Measurements from ENCODE around the gene HP1BP3. TPM values are rescaled to one million over a fixed set of nuclear protein-coding genes. Genes with fewer than 3 reads are reported as not detected.
"Not testable (repeated sequence)": the region's sequence is repeated elsewhere in the genome, so short reads cannot be mapped to it uniquely, and the experiment has no call there.

Gene HP1BP3
- total RNA-seq, 1 experiment from 2014 or later = 175 TPM

GRCh38 chr1:20723537-20724363, 63.4 kb downstream of the HP1BP3 start:
- no peaks in the 10 kb centered on the region for H4K20me1 ChIP-seq (ENCODE audit: insufficient read depth, low read depth, low read length)
- no peak overlapping the region for H3K4me2 ChIP-seq (ENCODE audit: low read depth, low read length, poor library complexity, severe bottlenecking)
- no peak overlapping the region for H2AFZ ChIP-seq (ENCODE audit: low read length)
- no peaks in the 10 kb centered on the region for H3K4me1 ChIP-seq (ENCODE audit: low read length)
- H3K27ac ChIP-seq (ENCODE audit: low read length) = no peak overlapping the region
- no peaks in the 10 kb centered on the region for H3K9me2 ChIP-seq (replicated peaks; ENCODE audit: insufficient read depth, low read length)
- H3K4me3 ChIP-seq (ENCODE audit: low read length) = no peak overlapping the region
- H3K9ac ChIP-seq (ENCODE audit: low read length) = no peak overlapping the region
- H3K9me3 ChIP-seq (ENCODE audit: low read length) = no peaks in the 10 kb centered on the region
- no peaks in the 10 kb centered on the region for H3K36me3 ChIP-seq (ENCODE audit: insufficient read depth, low read length)
- no peak for DNase-seq
- no peaks in the 10 kb centered on the region for H3K27me3 ChIP-seq (ENCODE audit: low read length)
- H3K79me2 ChIP-seq (ENCODE audit: low read length) = no peaks in the 10 kb centered on the region

GRCh38 chr1:20723159-20723536, 64.0 kb downstream of the HP1BP3 start:
- Histone ChIP-seq H3K79me2 (ENCODE audit: low read length) (no peaks in the 10 kb centered on the region), H4K20me1 (ENCODE audit: insufficient read depth, low read depth, low read length) (no peaks in the 10 kb centered on the region), H3K9me2 (replicated peaks; ENCODE audit: insufficient read depth, low read length) (no peaks in the 10 kb centered on the region), H3K4me1 (ENCODE audit: low read length) (peaks cover under 1% of the 10 kb centered on the region), H3K9ac (ENCODE audit: low read length) (no peak overlapping the region), H3K27ac (ENCODE audit: low read length) (no peak overlapping the region), H3K36me3 (ENCODE audit: insufficient read depth, low read length) (no peaks in the 10 kb centered on the region), H3K27me3 (ENCODE audit: low read length) (no peaks in the 10 kb centered on the region), H2AFZ (ENCODE audit: low read length) (no peak overlapping the region), H3K4me3 (ENCODE audit: low read length) (no peak overlapping the region), H3K4me2 (ENCODE audit: low read depth, low read length, poor library complexity, severe bottlenecking) (no peak overlapping the region), H3K9me3 (ENCODE audit: low read length) (no peaks in the 10 kb centered on the region)
- DNase-seq = no peak

GRCh38 chr1:20721117-20722061, 65.7 kb downstream of the HP1BP3 start:
- H3K79me2 ChIP-seq (ENCODE audit: low read length) = no peaks in the 10 kb centered on the region
- H3K4me1 ChIP-seq (ENCODE audit: low read length) = peaks cover 3% of the 10 kb centered on the region
- H3K27ac ChIP-seq (ENCODE audit: low read length) = no peak overlapping the region
- H4K20me1 ChIP-seq (ENCODE audit: insufficient read depth, low read depth, low read length) = no peaks in the 10 kb centered on the region
- H3K4me3 ChIP-seq (ENCODE audit: low read length) = no peak overlapping the region
- H3K27me3 ChIP-seq (ENCODE audit: low read length) = no peaks in the 10 kb centered on the region
- H3K9me2 ChIP-seq (replicated peaks; ENCODE audit: insufficient read depth, low read length) = no peaks in the 10 kb centered on the region
- H3K36me3 ChIP-seq (ENCODE audit: insufficient read depth, low read length) = no peaks in the 10 kb centered on the region
- no peaks in the 10 kb centered on the region for H3K9me3 ChIP-seq (ENCODE audit: low read length)
- H2AFZ ChIP-seq (ENCODE audit: low read length) = no peak overlapping the region
- DNase-seq = no peak
- no peak overlapping the region for H3K4me2 ChIP-seq (ENCODE audit: low read depth, low read length, poor library complexity, severe bottlenecking)
- no peak overlapping the region for H3K9ac ChIP-seq (ENCODE audit: low read length)

- H3K9me2 ChIP-seq (replicated peaks; ENCODE audit: insufficient read depth, low read length) = no peaks in the 10 kb centered on the region
- H3K9me3 ChIP-seq (ENCODE audit: low read length) = no peaks in the 10 kb centered on the region
- H2AFZ ChIP-seq (ENCODE audit: low read length) = no peak overlapping the region
- DNase-seq = no peak
- no peak overlapping the region for H3K9ac ChIP-seq (ENCODE audit: low read length)
- H3K27ac ChIP-seq (ENCODE audit: low read length) = no peak overlapping the region
- no peak overlapping the region for H3K4me2 ChIP-seq (ENCODE audit: low read depth, low read length, poor library complexity, severe bottlenecking)
- H3K36me3 ChIP-seq (ENCODE audit: insufficient read depth, low read length) = no peaks in the 10 kb centered on the region
- no peak overlapping the region for H3K4me3 ChIP-seq (ENCODE audit: low read length)
- peaks cover 3% of the 10 kb centered on the region for H3K4me1 ChIP-seq (ENCODE audit: low read length)
- no peaks in the 10 kb centered on the region for H4K20me1 ChIP-seq (ENCODE audit: insufficient read depth, low read depth, low read length)
- H3K79me2 ChIP-seq (ENCODE audit: low read length) = no peaks in the 10 kb centered on the region
- H3K27me3 ChIP-seq (ENCODE audit: low read length) = no peaks in the 10 kb centered on the region
Observed at GRCh38 chr1:20720631-20721091, 66.4 kb downstream of the HP1BP3 start.

GRCh38 chr1:20719871-20720620, 67.1 kb downstream of the HP1BP3 start:
- Histone ChIP-seq H4K20me1 (ENCODE audit: insufficient read depth, low read depth, low read length) (no peaks in the 10 kb centered on the region), H3K9me2 (replicated peaks; ENCODE audit: insufficient read depth, low read length) (no peaks in the 10 kb centered on the region), H3K36me3 (ENCODE audit: insufficient read depth, low read length) (no peaks in the 10 kb centered on the region), H3K9ac (ENCODE audit: low read length) (no peak overlapping the region), H3K27me3 (ENCODE audit: low read length) (no peaks in the 10 kb centered on the region), H3K4me1 (ENCODE audit: low read length) (peaks cover 3% of the 10 kb centered on the region), H3K9me3 (ENCODE audit: low read length) (no peaks in the 10 kb centered on the region), H2AFZ (ENCODE audit: low read length) (no peak overlapping the region), H3K79me2 (ENCODE audit: low read length) (no peaks in the 10 kb centered on the region), H3K4me2 (ENCODE audit: low read depth, low read length, poor library complexity, severe bottlenecking) (no peak overlapping the region), H3K4me3 (ENCODE audit: low read length) (no peak overlapping the region), H3K27ac (ENCODE audit: low read length) (no peak overlapping the region)
- no peak for DNase-seq

- Histone ChIP-seq H3K4me2 (ENCODE audit: low read depth, low read length, poor library complexity, severe bottlenecking) (no peak overlapping the region), H3K9me2 (replicated peaks; ENCODE audit: insufficient read depth, low read length) (no peaks in the 10 kb centered on the region), H3K9me3 (ENCODE audit: low read length) (no peaks in the 10 kb centered on the region), H3K36me3 (ENCODE audit: insufficient read depth, low read length) (no peaks in the 10 kb centered on the region), H2AFZ (ENCODE audit: low read length) (no peak overlapping the region), H3K27ac (ENCODE audit: low read length) (no peak overlapping the region), H3K4me3 (ENCODE audit: low read length) (no peak overlapping the region), H4K20me1 (ENCODE audit: insufficient read depth, low read depth, low read length) (no peaks in the 10 kb centered on the region), H3K79me2 (ENCODE audit: low read length) (no peaks in the 10 kb centered on the region), H3K4me1 (ENCODE audit: low read length) (peaks cover 3% of the 10 kb centered on the region), H3K9ac (ENCODE audit: low read length) (no peak overlapping the region), H3K27me3 (ENCODE audit: low read length) (no peaks in the 10 kb centered on the region)
- DNase-seq = no peak
Observed at GRCh38 chr1:20719261-20719660, 67.8 kb downstream of the HP1BP3 start.

- Histone ChIP-seq H3K4me3 (ENCODE audit: low read length) (peak overlapping the region; percentile 48; the same call in 1 of the 2 replicates), H3K4me2 (ENCODE audit: low read depth, low read length, poor library complexity, severe bottlenecking) (peak overlapping the region; percentile 50)
- not testable (repeated sequence) for H4K20me1 ChIP-seq (ENCODE audit: insufficient read depth, low read depth, low read length); H3K9ac ChIP-seq (ENCODE audit: low read length); H2AFZ ChIP-seq (ENCODE audit: low read length); DNase-seq; H3K4me1 ChIP-seq (ENCODE audit: low read length); H3K36me3 ChIP-seq (ENCODE audit: insufficient read depth, low read length); H3K9me3 ChIP-seq (ENCODE audit: low read length); H3K27me3 ChIP-seq (ENCODE audit: low read length); H3K9me2 ChIP-seq (replicated peaks; ENCODE audit: insufficient read depth, low read length); H3K79me2 ChIP-seq (ENCODE audit: low read length); H3K27ac ChIP-seq (ENCODE audit: low read length)
Observed at GRCh38 chr1:20718343-20718882, 68.7 kb downstream of the HP1BP3 start.

Measured in Karpas-422 (cell line).